Neuronal stem cell (in vitro differentiated cells): ENCODE results near the gene PSAP. TPM values are rescaled to one million over a fixed set of nuclear protein-coding genes. Genes with fewer than 3 reads are reported as not detected.

Experiments used
- DNase-seq: peaks from one replicate; pipeline ENCODE4 v3.0.0-alpha.2; 2013; ENCODE audit warnings: low spot score
- H2AFZ ChIP-seq: one replicate; pipeline ENCODE4 v1.6.1; 2013; ENCODE audit warnings: mild to moderate bottlenecking, low read length, inconsistent platforms
- H2AK5ac ChIP-seq: 2 replicates; pipeline ENCODE4 v1.6.1; 2013; ENCODE audit warnings: low read depth, mild to moderate bottlenecking, inconsistent platforms, low read length, moderate library complexity, mixed read lengths
- H2BK120ac ChIP-seq: 2 replicates; pipeline ENCODE4 v1.6.1; 2013; ENCODE audit warnings: low read depth, mild to moderate bottlenecking, inconsistent platforms, low read length, moderate library complexity, mixed read lengths
- H2BK12ac ChIP-seq: one replicate; pipeline ENCODE4 v1.6.1; 2013; ENCODE audit warnings: low read length, inconsistent platforms
- H2BK15ac ChIP-seq: 2 replicates; pipeline ENCODE4 v1.6.1; 2013; ENCODE audit warnings: mild to moderate bottlenecking, low read length, inconsistent platforms, mixed read lengths
- H2BK5ac ChIP-seq: one replicate; pipeline ENCODE4 v1.6.1; 2013; ENCODE audit warnings: inconsistent platforms, mild to moderate bottlenecking, low read length, moderate library complexity
- H3K14ac ChIP-seq: one replicate; pipeline ENCODE4 v1.6.1; 2013; ENCODE audit warnings: low read length, inconsistent platforms
- H3K18ac ChIP-seq: 2 replicates; pipeline ENCODE4 v1.6.1; 2013; ENCODE audit warnings: low read length, inconsistent platforms
- H3K23ac ChIP-seq: 2 replicates; pipeline ENCODE4 v1.6.1; 2013; ENCODE audit warnings: low read depth, mild to moderate bottlenecking, mixed read lengths, low read length, inconsistent platforms; ENCODE audit not compliant: poor library complexity
- H3K27ac ChIP-seq: replicated peaks from 3 replicates; pipeline ENCODE4 v1.5.1; 2013; ENCODE audit warnings: low read length, inconsistent platforms
- H3K27me3 ChIP-seq, 3 experiments: 2 replicates each; pipeline ENCODE4 v1.6.1; 2013; ENCODE audit warnings: low read length in 3 of 3, mild to moderate bottlenecking in 2 of 3, inconsistent platforms in 1 of 3, low read depth in 1 of 3, mixed read lengths in 1 of 3, moderate library complexity in 1 of 3; ENCODE audit not compliant: control insufficient read depth in 3 of 3, insufficient read depth in 3 of 3
- H3K36me3 ChIP-seq, 2 donors: replicated peaks in 1 of 2; 2 replicates each; pipeline ENCODE4 v1.6.1; 2013; ENCODE audit warnings: low read length in 2 of 2; ENCODE audit not compliant: control insufficient read depth in 2 of 2, insufficient read depth in 2 of 2
- H3K4ac ChIP-seq: 2 replicates; pipeline ENCODE4 v1.6.1; 2013; ENCODE audit warnings: inconsistent platforms, mild to moderate bottlenecking, low read length, moderate library complexity
- H3K4me1 ChIP-seq, 2 donors: 1 replicate in 1 of 2; 2 replicates in 1 of 2; pipeline ENCODE4 v1.6.1; 2013; ENCODE audit warnings: low read length in 2 of 2, low read depth in 1 of 2; ENCODE audit not compliant: control insufficient read depth in 2 of 2, insufficient read depth in 1 of 2
- H3K4me2 ChIP-seq: one replicate; pipeline ENCODE4 v1.6.1; 2013; ENCODE audit warnings: mild to moderate bottlenecking, low read length, inconsistent platforms; ENCODE audit not compliant: insufficient read depth, poor library complexity, severe bottlenecking
- H3K4me3 ChIP-seq, 2 donors: 2 replicates each; pipeline ENCODE4 v1.5.1; 2013; ENCODE audit warnings: low read length in 2 of 2, mild to moderate bottlenecking in 2 of 2, inconsistent platforms in 1 of 2, moderate library complexity in 1 of 2
- H3K79me1 ChIP-seq: one replicate; pipeline ENCODE4 v1.6.1; 2013; ENCODE audit warnings: low read depth, mild to moderate bottlenecking, inconsistent platforms, low read length, moderate library complexity
- H3K9ac ChIP-seq: one replicate; pipeline ENCODE4 v1.6.1; 2013; ENCODE audit warnings: mild to moderate bottlenecking, low read depth, low read length, inconsistent platforms; ENCODE audit not compliant: poor library complexity
- H3K9me3 ChIP-seq, 2 donors: replicated peaks in 1 of 2; 2 replicates each; pipeline versions ENCODE3 to v1.6.1; 2013; ENCODE audit warnings: low read length in 2 of 2, mild to moderate bottlenecking in 2 of 2, inconsistent platforms in 1 of 2, low read depth in 1 of 2, mixed read lengths in 1 of 2, moderate library complexity in 1 of 2; ENCODE audit not compliant: control insufficient read depth in 2 of 2, insufficient read depth in 1 of 2
- H4K8ac ChIP-seq: one replicate; pipeline ENCODE4 v1.6.1; 2013; ENCODE audit warnings: low read depth, mild to moderate bottlenecking, inconsistent platforms, low read length, moderate library complexity
- H4K91ac ChIP-seq: one replicate; pipeline ENCODE4 v1.6.1; 2013; ENCODE audit warnings: low read length, low read depth, mild to moderate bottlenecking, inconsistent platforms; ENCODE audit not compliant: poor library complexity
- WGBS, 2 donors: extraction: QIAGEN DNeasy Blood & Tissue Kit; methylation state at CpG; one replicate each; pipeline ENCODE4 v1.1.7; 2013; ENCODE audit warnings: missing lambda C conversion rate in 2 of 2, mixed read lengths in 1 of 2; ENCODE audit not compliant: insufficient read length in 2 of 2, insufficient replicate concordance in 1 of 2; ENCODE audit errors: extremely low coverage in 2 of 2; 5-methylcytosine and 5-hydroxymethylcytosine counted together
- polyA plus RNA-seq, 2 experiments: library from polyadenylated mRNA; stranded (reverse); fragments of 200-250 nt; gene quantifications; one replicate each; pipeline ENCODE4 v1.2.3, GENCODE V29; 2013

The PSAP gene
- polyA plus RNA-seq (2013, experiment 1 of 2) = 264 TPM
- polyA plus RNA-seq (2013, experiment 2 of 2) = 263 TPM

DNA sequence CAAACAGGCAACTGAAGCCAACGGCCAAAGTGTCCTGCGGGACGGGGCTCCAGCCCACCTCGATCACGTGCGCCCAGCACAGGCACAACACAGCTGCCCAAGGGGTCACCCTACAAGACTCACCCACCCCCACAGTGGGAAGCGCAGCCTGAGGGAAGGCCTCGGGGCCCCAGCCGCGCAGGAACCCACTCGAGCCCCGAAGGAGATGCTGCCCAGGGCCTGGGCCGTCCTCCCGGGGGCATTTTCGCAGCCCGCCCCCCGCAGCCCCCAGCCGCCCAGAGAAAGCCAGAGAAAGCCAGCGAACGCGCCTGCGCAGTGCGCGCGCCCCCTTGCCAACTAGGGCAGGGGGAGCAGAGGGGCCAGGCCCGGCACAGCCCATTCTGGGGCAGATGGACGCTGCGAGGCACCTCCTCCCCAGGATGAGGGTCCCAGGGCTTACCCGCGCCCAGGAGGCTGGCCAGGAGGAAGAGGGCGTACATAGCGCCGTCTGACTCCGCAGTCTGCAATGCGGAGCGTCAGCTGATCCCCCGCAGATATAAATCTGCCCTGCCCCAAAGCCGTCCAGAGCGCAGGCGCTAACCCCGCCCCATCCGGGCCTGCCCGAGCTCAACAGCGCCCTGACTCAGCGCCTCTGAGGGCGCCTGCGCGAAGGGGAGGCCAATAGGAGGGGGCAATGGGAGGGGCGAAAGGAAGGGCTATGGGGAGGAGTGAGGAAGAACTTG lies at the start of gene PSAP:
PSAP (minus strand) TSS at position 509 of the 722 bp plus-strand sequence; CDS start at position 479, 30 bp downstream.
- peak within 1 kb of the TSS; percentile 6 for H4K8ac ChIP-seq
- H3K4me2 ChIP-seq = peak within 1 kb of the TSS; percentile 74
- peak within 1 kb of the TSS; percentile 81 for H2BK120ac ChIP-seq
- H2BK5ac ChIP-seq = peak within 1 kb of the TSS; percentile 92
- no CpG with 5 or more reads among the region's 49 CpGs for WGBS, 2 donors
- H3K18ac ChIP-seq = peak within 1 kb of the TSS; percentile 100
- no peak within 1 kb of the TSS for H2AK5ac ChIP-seq
- peaks cover 9 to 11% of the 10 kb centered on the region in 2 donors for H3K4me1 ChIP-seq
- H3K14ac ChIP-seq = no peak within 1 kb of the TSS
- peak within 1 kb of the TSS; percentile 99 for H3K9ac ChIP-seq
- peak within 1 kb of the TSS; percentile 98 for H2AFZ ChIP-seq
- peak within 1 kb of the TSS; percentile 64 for H2BK15ac ChIP-seq
- DNase-seq = peak; percentile 97
- peaks cover 6% of the 10 kb centered on the region for H3K79me1 ChIP-seq
- no peaks in the 10 kb centered on the region for H3K27me3 ChIP-seq
- peak within 1 kb of the TSS; percentile 100 for H3K23ac ChIP-seq
- H3K4ac ChIP-seq = no peak within 1 kb of the TSS
- no peaks in the 10 kb centered on the region for H3K36me3 ChIP-seq
- no peak within 1 kb of the TSS for H4K91ac ChIP-seq
- peak within 1 kb of the TSS; percentile 96 for H2BK12ac ChIP-seq
- H3K27ac ChIP-seq = peak within 1 kb of the TSS; percentile 97
- peak within 1 kb of the TSS; percentile 92 to 93 for H3K4me3 ChIP-seq
- no peaks in the 10 kb centered on the region for H3K9me3 ChIP-seq

DNA sequence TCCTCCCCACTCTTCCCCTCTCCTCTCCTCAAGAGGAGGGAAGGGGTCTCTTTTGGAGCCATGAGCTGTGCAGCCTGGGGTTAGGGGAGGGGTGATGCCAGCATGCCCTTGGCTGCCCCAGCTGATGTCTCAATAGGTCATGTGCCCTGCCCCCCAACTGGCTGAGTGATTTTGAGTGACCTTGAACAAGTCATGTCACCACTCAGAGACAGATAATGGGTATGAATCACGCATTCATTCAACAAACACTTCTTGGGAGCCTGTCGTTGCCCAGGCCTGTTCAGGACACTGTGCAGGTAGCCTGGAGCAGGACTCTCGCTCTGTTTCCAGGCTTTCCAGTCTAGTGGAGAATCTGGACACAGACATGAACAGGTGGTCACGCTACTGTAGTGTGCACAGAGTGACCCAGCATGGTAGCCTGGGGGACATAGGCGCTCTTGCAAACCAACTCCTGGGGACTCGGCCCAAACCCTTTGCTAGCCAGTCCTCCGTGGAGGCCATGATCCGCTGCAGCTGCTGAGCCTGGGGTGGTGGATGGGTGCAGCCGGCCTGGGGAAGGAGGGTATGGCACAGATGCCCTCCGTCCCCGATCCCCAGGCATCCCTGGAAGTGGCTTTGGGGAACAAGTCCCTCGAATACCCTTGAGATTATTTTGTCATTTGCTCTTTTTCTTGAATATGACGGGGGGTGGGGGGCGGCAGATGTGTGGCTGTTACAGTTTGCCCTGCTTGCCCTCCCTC lies 49.6 kb upstream of the PSAP start:
- Histone ChIP-seq H3K36me3 (no peaks in the 10 kb centered on the region), H3K9me3 (no peaks in the 10 kb centered on the region), H3K27ac (no peak overlapping the region), H3K27me3 (no peaks in the 10 kb centered on the region), H3K79me1 (no peaks in the 10 kb centered on the region), H2AFZ (no peak overlapping the region), H3K9ac (no peak overlapping the region), H4K8ac (no peak overlapping the region), H2BK120ac (no peak overlapping the region), H3K4me2 (no peak overlapping the region), H2AK5ac (no peak overlapping the region), H3K23ac (no peak overlapping the region), H2BK5ac (no peak overlapping the region), H2BK12ac (no peak overlapping the region), H4K91ac (no peak overlapping the region), H3K4ac (no peak overlapping the region), H2BK15ac (no peak overlapping the region), H3K4me3 (no peak overlapping the region), H3K4me1 (no peaks in the 10 kb centered on the region), H3K14ac (no peak overlapping the region), H3K18ac (no peak overlapping the region)
- no peak for DNase-seq
- WGBS, 2 donors = no CpG with 5 or more reads among the region's 14 CpGs

- Histone ChIP-seq H4K91ac (peak overlapping the region; percentile 64), H2AK5ac (peak overlapping the region; percentile 3), H3K14ac (no peak overlapping the region), H3K79me1 (no peaks in the 10 kb centered on the region), H4K8ac (no peak overlapping the region), H3K18ac (peak overlapping the region; percentile 3), H2BK15ac (no peak overlapping the region), H3K23ac (no peak overlapping the region), H3K9ac (no peak overlapping the region), H2BK5ac (peak overlapping the region; percentile 60), H3K27me3 (no peaks in the 10 kb centered on the region), H2BK12ac (no peak overlapping the region), H2BK120ac (no peak overlapping the region), H3K27ac (no peak overlapping the region), H3K4me2 (no peak overlapping the region), H3K4me3 (no peak overlapping the region), H2AFZ (no peak overlapping the region), H3K36me3 (no peaks in the 10 kb centered on the region), H3K9me3 (no peaks in the 10 kb centered on the region), H3K4ac (no peak overlapping the region), H3K4me1 (no peaks in the 10 kb centered on the region)
- WGBS, 2 donors = no CpG with 5 or more reads among the region's 3 CpGs
- DNase-seq = no peak
Observed at GRCh38 chr10:71899665-71900412, 48.8 kb upstream of the PSAP start.
